HG02981 (cell line): ENCODE data around the gene LYPD6B.

Source experiments
- ATAC-seq: cut with Tn5 transposase; IDR thresholded peaks from one replicate; pipeline ENCODE4 v1.9.1; 2021; ENCODE audit warnings: mild to moderate bottlenecking, moderate library complexity; ENCODE audit not compliant: unreplicated experiment

Gene LYPD6B

DNA sequence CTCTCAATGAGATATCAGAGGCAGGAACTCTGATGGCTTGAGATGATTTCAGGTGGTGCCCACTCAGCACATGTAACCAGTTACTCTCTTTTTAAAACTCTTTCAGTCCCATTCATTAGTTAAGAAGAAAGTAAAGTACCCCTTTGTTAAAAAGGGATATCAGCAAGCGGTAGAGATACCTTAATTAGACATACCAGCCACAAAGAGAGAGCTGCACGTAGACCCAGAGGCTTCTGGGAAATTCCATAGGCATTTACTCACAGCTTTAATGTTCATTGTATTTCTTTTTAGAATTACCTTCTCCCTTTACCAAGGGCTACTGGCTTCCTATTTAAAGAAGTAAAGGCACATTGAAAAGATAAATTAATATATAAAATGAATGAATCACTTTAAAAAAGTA, 63.3 kb downstream of the LYPD6B start:
- ATAC-seq = no peak

GRCh38 chr2:149103081-149103620, 64.7 kb downstream of the LYPD6B start:
- ATAC-seq = no peak

- ATAC-seq = no peak
Measured at GRCh38 chr2:149104221-149104620, 65.7 kb downstream of the LYPD6B start.

GRCh38 chr2:149112068-149112467, 73.6 kb downstream of the LYPD6B start:
- no peak for ATAC-seq

DNA sequence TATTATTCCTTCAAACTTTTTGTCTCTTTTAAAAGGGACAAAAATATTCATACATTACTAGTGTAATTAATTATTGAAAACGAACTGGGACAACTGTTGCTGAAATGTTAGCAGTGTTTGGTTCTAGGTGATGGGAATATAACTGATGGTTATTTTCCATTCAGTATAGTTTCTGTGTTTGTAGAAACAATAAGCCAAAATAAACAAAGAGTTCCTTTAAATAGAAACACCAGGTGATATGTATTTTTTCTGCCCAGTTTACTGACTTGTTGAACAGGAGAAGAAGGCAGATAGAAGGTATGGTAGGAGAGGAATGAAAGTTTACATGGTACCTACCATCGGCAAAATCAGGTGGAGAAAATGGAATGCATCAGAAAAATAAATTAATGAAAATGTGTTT, 74.2 kb downstream of the LYPD6B start:
- no peak for ATAC-seq

- no peak for ATAC-seq
Measured at GRCh38 chr2:149115781-149116180, 77.3 kb downstream of the LYPD6B start.

DNA sequence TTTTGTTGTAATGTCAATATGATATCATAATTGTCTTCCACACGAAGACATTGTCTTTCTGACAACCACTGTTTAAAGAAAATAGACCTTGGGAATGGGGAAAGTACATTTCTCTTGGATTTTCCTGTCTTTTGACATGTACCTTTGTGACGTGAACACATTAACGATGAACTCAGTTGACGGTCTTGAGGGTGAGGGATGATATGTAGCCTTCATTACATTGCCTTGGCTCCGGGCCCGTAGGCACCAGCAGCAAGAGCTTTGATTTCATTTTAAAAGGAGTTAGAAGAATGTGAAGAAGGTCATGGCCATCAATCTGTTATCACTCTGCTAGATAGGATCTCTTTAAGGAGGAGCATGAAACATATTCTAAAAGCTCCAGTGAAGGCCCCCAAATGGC, 80.9 kb downstream of the LYPD6B start:
- ATAC-seq = no peak

DNA sequence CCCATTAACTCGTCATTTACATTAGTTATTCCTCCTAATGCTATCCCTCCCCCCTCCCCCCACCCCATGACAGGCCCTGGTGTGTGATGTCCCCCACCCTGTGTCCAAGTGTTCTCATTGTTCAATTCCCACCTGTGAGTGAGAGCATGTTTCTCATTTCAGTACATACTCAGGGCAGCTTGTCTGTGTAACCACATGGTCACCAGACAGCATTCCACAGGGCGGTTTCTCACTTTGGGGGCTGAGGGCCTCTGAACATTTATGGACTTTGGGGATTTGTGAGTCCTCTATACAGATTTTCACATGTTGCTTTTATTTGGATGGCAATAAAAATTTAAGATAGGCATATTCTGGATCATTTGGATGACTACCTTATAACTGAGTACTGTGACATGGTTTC, 84.0 kb downstream of the LYPD6B start:
- no peak for ATAC-seq

- no peak for ATAC-seq
Measured at GRCh38 chr2:149125031-149125725, 86.7 kb downstream of the LYPD6B start.

- no peak for ATAC-seq
Measured at GRCh38 chr2:149129433-149129832, 90.9 kb downstream of the LYPD6B start.

GRCh38 chr2:149132339-149132738, 93.8 kb downstream of the LYPD6B start:
- ATAC-seq = no peak

- ATAC-seq = no peak
Measured at GRCh38 chr2:149132901-149133300, 94.4 kb downstream of the LYPD6B start.

DNA sequence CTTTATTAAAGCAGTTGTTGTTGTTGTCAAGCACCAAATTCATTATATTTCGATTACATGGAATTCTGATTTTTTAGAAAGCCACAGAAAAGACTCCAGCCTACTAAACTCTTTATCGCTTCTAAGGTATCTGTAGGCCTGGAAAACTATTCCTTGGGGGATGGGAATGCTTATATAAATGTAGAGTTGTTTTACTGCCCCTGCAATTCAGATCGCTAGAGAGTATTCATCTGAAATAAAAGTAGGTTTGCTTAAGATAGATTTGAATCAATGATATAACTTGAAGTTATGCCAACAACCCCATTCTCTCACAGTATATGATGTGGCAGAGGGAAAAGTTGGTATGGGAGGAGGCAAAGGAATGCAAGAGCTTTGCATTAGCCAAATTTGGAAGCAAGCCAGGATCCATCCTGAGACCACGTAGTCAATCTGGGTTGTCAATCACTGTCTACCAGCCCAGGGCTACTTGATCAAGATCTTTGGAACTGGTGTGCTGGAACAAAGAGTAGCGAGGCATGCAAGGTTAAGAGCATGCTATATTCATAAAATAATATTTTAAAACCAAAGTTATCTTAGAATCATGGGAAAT, 95.9 kb downstream of the LYPD6B start:
- ATAC-seq = no peak

DNA sequence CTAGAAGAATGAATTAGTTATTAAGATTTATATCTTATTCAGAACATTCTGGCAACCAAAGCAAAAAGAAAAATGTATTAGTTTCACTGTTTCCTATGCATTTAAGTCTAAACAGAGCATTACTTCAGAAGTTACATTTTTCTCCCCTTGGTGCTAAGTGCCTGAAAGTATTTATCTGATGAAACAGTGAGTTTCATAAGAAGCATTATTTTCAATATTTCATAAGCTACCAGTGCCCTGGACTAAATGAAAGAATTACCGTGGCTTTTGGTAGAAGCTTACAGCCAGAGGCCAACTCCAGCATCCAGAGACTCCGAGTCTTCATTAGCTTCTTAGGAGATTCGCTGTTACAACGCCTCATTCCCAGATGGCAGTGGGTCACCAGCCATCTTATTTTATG, 97.6 kb downstream of the LYPD6B start:
- ATAC-seq = no peak

- no peak for ATAC-seq
Measured at GRCh38 chr2:149141046-149141445, 102.5 kb downstream of the LYPD6B start.

- no peak for ATAC-seq
Measured at GRCh38 chr2:149143734-149144133, 105.2 kb downstream of the LYPD6B start.

- no peak for ATAC-seq
Measured at GRCh38 chr2:149145314-149146295, 107.1 kb downstream of the LYPD6B start.

DNA sequence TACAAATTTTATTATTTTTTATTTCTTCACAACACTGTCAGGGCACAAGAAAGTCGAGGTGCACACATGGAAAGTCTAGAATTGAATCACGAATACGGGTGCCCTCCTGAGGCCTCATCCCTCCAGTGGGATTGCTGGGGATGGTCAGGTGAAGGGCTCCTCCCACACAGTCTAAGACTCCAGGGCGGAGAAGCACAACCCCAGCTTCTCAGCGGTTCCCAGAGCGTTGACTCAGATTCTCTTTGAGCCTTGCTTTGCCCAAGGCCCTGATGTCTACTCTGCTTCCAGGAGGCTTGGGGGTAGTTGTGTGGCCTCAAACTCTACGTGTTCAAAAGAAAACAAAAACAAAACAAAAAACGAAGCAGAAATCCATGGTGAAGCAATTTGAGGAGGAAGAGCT, 108.4 kb downstream of the LYPD6B start:
- no peak for ATAC-seq

GRCh38 chr2:149148194-149149006, 109.9 kb downstream of the LYPD6B start:
- ATAC-seq = no peak

- ATAC-seq = no peak
Measured at GRCh38 chr2:149149007-149149297, 110.5 kb downstream of the LYPD6B start.

DNA sequence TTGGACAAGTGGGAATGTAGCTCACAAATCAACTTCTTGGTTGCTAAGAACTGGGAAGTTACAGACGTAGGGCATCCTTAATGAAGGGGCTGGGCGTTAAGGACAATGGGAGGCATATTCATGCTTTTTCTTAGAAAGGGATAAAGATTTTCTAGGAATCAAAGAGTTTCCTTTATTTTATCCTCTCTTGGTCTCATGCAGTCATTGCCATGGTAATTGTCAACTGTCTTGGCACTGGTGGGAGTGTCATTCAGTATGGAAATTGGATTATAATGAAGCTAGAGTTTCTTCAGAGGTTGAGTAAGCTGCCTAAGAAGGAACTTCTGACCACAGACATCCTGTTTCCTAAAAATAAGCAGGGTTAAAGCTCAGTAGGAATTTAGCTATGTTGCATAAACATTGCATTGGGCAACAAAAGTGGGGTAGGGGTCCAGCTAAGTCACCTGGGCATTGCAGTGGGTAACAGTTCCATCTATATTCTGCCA, 114.0 kb downstream of the LYPD6B start:
- ATAC-seq = no peak
